ENCODE measurements around the gene NPAS3. TPM values are rescaled to one million over a fixed set of nuclear protein-coding genes. Genes with fewer than 3 reads are reported as not detected.

Gene NPAS3
- total RNA-seq, 4 donors from 2014 or later: 1.5 to 12.3 (median 3.4) TPM

- Histone ChIP-seq H3K9me3 (no peaks in the 10 kb centered on the region), H3K4me1 (peaks cover 0 to 12% (median 2%) of the 10 kb centered on the region in 4 donors), H3K36me3 (no peaks in the 10 kb centered on the region), H3K27me3 (no peaks in the 10 kb centered on the region), H3K4me3 (no peak overlapping the region), H3K27ac (no peak overlapping the region)
- TF ChIP-seq EP300 (IDR thresholded peaks at IDR 0.05) (no peak), POLR2A (IDR thresholded peaks at IDR 0.05) (no peak)
- TF ChIP-seq, protein P1, sequence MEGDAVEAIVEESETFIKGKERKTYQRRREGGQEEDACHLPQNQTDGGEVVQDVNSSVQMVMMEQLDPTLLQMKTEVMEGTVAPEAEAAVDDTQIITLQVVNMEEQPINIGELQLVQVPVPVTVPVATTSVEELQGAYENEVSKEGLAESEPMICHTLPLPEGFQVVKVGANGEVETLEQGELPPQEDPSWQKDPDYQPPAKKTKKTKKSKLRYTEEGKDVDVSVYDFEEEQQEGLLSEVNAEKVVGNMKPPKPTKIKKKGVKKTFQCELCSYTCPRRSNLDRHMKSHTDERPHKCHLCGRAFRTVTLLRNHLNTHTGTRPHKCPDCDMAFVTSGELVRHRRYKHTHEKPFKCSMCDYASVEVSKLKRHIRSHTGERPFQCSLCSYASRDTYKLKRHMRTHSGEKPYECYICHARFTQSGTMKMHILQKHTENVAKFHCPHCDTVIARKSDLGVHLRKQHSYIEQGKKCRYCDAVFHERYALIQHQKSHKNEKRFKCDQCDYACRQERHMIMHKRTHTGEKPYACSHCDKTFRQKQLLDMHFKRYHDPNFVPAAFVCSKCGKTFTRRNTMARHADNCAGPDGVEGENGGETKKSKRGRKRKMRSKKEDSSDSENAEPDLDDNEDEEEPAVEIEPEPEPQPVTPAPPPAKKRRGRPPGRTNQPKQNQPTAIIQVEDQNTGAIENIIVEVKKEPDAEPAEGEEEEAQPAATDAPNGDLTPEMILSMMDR (IDR thresholded peaks at IDR 0.05): no peak
- no peak for DNase-seq (ENCODE audit: low spot score in 2 of 2)
- WGBS, 2 donors: 73 to 85% methylated on average over 3 of the region's 3 CpGs
Measured at GRCh38 chr14:33686218-33686617, 747.5 kb downstream of the NPAS3 start.

DNA sequence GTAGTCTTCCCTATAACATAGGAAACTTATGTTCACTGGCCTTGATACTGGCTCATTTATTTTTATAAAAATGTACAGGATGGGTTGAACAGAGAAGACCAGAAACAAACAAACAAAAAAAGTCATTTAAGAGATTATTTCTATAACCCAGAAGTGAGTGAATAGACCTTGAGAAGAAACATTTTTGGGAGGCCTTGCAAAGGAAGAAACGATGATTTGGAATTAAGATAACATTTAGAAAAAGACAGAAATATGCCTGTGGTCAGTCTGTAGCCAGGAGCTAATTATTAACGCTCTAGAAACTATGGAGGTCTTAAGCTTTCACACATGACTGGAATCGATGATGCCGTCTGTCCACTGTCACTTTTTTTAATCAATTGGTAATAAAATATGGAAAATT is 748.2 kb downstream of the NPAS3 start:
- Histone ChIP-seq H3K27me3 (no peaks in the 10 kb centered on the region), H3K9me3 (no peaks in the 10 kb centered on the region), H3K27ac (no peak overlapping the region), H3K4me3 (no peak overlapping the region), H3K4me1 (peaks cover 0 to 12% (median 2%) of the 10 kb centered on the region in 4 donors), H3K36me3 (no peaks in the 10 kb centered on the region)
- WGBS, 2 donors: 86 to 89% methylated on average over 4 of the region's 4 CpGs
- TF ChIP-seq EP300 (IDR thresholded peaks at IDR 0.05) (no peak), POLR2A (IDR thresholded peaks at IDR 0.05) (no peak)
- TF ChIP-seq, protein P1 (IDR thresholded peaks at IDR 0.05): no peak
- no peak for DNase-seq (ENCODE audit: low spot score in 2 of 2)

- H3K27me3 ChIP-seq: no peaks in the 10 kb centered on the region
- H3K9me3 ChIP-seq: no peaks in the 10 kb centered on the region
- 92 to 95% methylated on average over 4 of the region's 4 CpGs for WGBS, 2 donors
- no peak for DNase-seq (ENCODE audit: low spot score in 2 of 2)
- H3K27ac ChIP-seq: no peak overlapping the region
- H3K36me3 ChIP-seq: no peaks in the 10 kb centered on the region
- TF ChIP-seq POLR2A (IDR thresholded peaks at IDR 0.05) (no peak), EP300 (IDR thresholded peaks at IDR 0.05) (no peak)
- TF ChIP-seq, protein P1 (IDR thresholded peaks at IDR 0.05): no peak
- H3K4me3 ChIP-seq: no peak overlapping the region
- peaks cover 0 to 6% (median 0%) of the 10 kb centered on the region in 4 donors for H3K4me1 ChIP-seq
Measured at GRCh38 chr14:33689680-33690079, 751.0 kb downstream of the NPAS3 start.

DNA sequence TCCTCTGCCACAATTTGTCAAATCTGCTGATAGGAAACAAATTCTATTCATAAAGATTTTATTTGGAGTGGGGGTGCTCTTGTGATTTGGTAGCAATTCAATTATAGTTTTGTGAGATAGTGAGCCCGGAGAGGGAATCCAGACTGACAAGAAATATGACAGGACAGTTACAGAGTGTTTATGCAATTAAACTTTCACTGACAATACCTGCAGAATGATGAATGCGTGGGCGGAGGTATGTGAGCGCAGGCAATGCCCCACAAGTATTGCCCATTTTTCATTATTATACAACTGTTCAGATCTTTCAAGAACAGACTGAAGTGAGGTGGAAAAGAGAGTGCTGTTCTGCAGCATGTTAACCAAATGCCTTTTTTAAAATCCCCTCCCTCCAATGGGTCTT is 753.2 kb downstream of the NPAS3 start:
- H3K9me3 ChIP-seq: no peaks in the 10 kb centered on the region
- DNase-seq (ENCODE audit: low spot score in 2 of 2): no peak
- TF ChIP-seq EP300 (IDR thresholded peaks at IDR 0.05): no peak
- TF ChIP-seq, protein P1 (IDR thresholded peaks at IDR 0.05): no peak
- TF ChIP-seq POLR2A (IDR thresholded peaks at IDR 0.05): no peak

GRCh38 chr14:33692762-33693161 is 754.1 kb downstream of the NPAS3 start:
- peak overlapping the region in 1 of 4 donors; percentile 40 for H3K27ac ChIP-seq
- H3K4me1 ChIP-seq: peaks cover 0 to 6% (median 0%) of the 10 kb centered on the region in 4 donors
- H3K36me3 ChIP-seq: no peaks in the 10 kb centered on the region
- WGBS, 2 donors: 14 to 37% methylated on average over 2 of the region's 2 CpGs
- H3K9me3 ChIP-seq: no peaks in the 10 kb centered on the region
- no peaks in the 10 kb centered on the region for H3K27me3 ChIP-seq
- DNase-seq (ENCODE audit: low spot score in 2 of 2): no peak
- TF ChIP-seq EP300 (IDR thresholded peaks at IDR 0.05) (no peak), POLR2A (IDR thresholded peaks at IDR 0.05) (no peak)
- TF ChIP-seq, protein P1 (IDR thresholded peaks at IDR 0.05): no peak
- H3K4me3 ChIP-seq: no peak overlapping the region

More for the DNA sequence above, 753.2 kb downstream of the NPAS3 start:
- peaks cover 0 to 6% (median 0%) of the 10 kb centered on the region in 4 donors for H3K4me1 ChIP-seq
- WGBS, 2 donors: 94 to 98% methylated on average over 4 of the region's 4 CpGs
- H3K27ac ChIP-seq: no peak overlapping the region
- no peaks in the 10 kb centered on the region for H3K36me3 ChIP-seq
- no peaks in the 10 kb centered on the region for H3K27me3 ChIP-seq
- no peak overlapping the region for H3K4me3 ChIP-seq

All from tibial nerve (tissue), 4 donors.